ENCODE data around the gene MFSD2B.
"Not testable (repeated sequence)": the region's sequence is repeated elsewhere in the genome, so short reads cannot be mapped to it uniquely, and the experiment has no call there.

Gene MFSD2B, protein sequence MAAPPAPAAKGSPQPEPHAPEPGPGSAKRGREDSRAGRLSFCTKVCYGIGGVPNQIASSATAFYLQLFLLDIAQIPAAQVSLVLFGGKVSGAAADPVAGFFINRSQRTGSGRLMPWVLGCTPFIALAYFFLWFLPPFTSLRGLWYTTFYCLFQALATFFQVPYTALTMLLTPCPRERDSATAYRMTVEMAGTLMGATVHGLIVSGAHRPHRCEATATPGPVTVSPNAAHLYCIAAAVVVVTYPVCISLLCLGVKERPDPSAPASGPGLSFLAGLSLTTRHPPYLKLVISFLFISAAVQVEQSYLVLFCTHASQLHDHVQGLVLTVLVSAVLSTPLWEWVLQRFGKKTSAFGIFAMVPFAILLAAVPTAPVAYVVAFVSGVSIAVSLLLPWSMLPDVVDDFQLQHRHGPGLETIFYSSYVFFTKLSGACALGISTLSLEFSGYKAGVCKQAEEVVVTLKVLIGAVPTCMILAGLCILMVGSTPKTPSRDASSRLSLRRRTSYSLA

DNA sequence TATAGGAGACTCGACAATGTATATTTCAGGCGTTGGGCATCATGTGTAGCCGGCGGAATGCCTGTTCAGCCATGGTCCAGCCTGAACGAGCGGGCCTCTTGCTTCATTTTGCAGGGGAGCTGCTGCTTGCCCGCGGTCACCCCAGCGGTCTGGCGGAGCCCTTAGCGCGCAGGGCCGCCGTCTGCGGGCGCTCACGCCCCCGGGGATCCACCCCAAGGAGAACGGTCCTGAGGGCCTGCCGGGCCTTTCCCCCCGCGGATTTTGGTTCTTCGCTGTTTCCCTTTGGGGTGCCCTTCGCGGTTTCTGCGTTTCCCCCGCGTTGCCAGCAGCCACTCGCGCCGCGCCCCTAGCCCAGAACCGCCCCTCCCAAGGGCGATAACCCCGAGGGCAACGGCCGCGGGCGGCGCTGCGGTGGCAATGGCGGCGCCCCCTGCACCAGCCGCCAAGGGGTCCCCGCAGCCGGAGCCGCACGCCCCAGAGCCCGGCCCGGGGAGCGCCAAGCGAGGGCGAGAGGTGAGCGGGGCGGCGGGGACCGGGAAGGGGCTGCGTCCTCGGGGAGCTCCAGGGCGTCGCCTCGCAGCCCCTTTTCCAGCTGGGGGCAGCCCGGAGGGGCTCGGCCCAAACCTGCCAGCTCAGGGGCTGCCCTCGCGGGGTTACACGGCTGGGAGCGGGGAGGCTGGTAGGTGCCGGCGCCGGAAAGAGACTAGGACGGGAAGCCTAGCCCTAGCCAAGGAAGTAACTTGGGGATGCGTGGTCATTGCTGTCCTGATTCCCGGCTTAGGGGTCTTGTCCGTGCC is at the start of gene MFSD2B:
Gene MFSD2B, plus strand, starts transcription at position 406 of the 797 bp plus-strand sequence. Its CDS starts 12 bp downstream, at position 418.
- DNase-seq = peak in 1 of 2 experiments; percentile 21

- no peak for DNase-seq
Observed at GRCh38 chr2:23967846-23968245, 42.0 kb upstream of the MFSD2B start.

DNA sequence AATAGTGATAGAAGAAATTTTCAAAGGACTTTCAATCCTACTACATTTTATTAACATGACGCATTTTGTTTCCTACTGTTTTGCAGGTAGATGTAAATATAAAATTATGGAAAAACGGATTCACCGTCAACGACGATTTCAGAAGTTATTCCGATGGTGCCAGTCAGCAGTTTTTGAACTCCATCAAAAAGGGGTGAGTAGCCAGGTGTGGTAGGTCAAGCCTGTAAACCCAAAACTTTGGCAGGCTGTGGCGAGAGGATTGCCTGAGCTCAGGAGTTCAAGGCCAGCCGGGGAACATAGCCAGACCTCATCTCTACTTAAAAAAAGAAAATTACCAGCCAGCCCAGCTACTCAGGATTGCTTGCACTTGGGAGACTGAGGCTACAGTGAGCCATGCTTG is 33.0 kb upstream of the MFSD2B start:
- DNase-seq = no peak

DNA sequence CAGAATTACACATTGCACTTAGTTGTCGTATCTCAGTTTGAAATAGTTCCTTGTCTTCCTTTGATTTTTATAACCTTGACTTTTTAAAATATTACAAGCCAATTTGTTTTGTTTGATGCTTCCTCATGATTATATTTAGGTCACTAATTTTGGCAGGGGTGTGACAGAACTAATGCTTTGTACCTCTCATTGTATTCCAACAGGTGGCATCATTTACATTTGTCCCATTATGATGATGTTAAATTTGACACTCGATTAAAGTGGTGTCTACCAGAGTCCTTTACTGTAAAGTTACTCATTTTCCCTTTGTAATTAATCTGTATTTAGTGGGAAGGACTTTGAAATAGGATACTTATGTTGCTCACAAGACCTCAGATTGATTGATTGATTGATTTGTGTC is 21.5 kb upstream of the MFSD2B start:
- DNase-seq = peak in 1 of 2 experiments; percentile 4

DNA sequence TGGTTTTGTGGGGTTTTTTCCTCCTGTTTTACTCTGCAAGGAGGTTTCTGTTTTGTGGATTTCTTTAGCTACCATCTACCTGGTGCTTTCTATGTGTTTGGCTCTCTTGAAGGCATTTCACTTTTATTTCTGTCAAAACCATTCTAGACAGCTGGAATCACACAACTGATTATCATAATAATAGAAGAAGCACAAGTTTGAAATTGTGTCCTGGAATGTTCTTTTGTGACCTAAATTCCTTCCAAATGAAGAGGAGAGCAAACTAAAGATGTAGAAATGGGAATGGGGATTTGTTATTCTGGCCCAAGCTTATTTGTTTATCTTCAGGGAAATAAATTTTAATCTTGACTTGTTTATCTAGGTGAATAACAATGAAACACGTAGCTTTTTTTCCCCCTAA is 17.0 kb upstream of the MFSD2B start:
- DNase-seq = no peak

DNA sequence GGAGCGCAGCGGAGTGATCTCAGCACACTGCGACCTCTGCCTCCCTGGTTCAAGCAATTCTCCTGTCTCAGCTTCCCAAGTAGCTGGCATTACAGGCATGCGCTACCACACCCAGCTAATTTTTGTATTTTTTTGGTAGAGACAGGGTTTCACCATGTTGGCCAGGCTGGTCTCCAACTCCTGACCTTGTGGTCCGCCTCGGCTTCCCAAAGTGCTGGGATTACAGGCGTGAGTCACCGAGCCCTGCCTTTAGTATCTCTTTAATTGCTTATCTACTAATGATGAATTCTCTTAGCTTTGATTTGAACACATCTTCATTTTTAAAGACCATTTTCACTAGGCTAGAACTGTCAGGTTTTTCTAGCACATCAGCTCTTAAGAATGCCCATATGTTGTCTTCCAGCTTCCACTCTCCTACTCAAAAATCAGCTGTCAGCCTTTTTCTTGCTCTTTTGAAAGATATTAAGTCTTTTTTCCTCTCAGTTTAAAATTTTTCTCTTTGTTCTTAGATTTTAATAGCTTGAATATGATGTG is 16.1 kb upstream of the MFSD2B start:
- no peak for DNase-seq

DNA sequence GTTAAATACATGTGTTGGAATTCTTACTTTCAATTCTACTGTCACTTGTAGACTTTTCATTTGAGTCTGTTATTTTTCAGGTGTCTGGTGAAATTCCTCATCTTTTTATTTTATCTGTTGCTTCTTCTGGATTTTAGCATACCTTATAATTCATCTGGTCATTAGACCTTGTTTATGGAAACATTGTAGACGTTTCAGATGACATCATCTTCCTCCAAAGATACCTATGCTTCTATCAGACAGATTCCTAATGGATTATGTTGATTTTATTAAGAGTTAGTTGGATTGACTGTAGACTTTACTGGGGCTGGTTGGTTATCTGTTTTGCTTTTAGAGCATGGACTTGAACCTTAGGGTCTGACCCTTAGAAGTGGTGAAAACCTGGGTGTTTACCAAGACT is 15.3 kb upstream of the MFSD2B start:
- no peak for DNase-seq

- DNase-seq = no peak
Observed at GRCh38 chr2:24007693-24008092, 2.2 kb upstream of the MFSD2B start.

- no peak for DNase-seq
Observed at GRCh38 chr2:24008672-24009366, 1.1 kb upstream of the MFSD2B start.

- no peak for DNase-seq
Observed at GRCh38 chr2:24009367-24009679, 562 bp upstream of the MFSD2B start.

- DNase-seq = no peak
Observed at GRCh38 chr2:24010477-24011249, 778 bp downstream of the MFSD2B start.

DNA sequence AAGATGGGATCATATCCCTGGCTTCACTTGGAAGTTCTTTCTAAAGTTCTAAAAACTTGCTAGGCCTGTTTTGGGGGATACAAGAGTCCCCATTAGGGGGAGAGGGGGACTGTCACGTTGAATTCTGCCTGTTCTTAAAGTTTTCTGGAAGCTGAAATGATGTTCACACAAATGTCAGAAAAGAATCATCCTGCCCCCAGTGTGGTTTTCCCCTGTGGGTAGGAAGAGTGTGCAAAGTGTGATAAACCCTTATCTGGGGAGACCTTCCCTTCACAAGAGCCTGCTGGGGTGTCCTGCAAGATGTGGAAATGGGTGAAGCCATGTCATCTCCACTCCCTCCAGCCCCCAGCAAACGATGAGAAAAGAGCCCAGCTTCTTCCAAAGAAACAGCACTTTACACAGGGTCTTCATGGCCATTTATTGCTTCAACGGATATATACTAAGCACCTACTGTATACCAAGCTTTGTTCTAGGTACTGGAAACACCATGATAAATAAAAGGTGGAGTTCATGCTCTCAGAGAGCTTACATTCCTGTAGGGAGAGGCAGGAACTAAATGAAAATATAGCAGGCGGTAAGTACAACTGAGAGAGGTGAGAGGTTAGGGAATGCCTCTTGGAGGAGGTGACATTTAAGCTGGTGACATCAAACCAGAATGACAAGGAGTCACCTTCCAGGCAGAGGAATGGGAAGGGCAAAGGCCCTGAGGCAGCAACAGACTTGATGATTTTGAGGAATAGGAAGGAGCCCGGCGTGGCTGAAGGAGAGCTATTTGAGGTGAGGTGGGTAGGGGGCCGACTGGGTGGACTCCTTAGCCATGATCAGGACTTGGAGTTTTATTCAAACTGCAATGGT is 1.6 kb downstream of the MFSD2B start:
- no peak for DNase-seq

DNA sequence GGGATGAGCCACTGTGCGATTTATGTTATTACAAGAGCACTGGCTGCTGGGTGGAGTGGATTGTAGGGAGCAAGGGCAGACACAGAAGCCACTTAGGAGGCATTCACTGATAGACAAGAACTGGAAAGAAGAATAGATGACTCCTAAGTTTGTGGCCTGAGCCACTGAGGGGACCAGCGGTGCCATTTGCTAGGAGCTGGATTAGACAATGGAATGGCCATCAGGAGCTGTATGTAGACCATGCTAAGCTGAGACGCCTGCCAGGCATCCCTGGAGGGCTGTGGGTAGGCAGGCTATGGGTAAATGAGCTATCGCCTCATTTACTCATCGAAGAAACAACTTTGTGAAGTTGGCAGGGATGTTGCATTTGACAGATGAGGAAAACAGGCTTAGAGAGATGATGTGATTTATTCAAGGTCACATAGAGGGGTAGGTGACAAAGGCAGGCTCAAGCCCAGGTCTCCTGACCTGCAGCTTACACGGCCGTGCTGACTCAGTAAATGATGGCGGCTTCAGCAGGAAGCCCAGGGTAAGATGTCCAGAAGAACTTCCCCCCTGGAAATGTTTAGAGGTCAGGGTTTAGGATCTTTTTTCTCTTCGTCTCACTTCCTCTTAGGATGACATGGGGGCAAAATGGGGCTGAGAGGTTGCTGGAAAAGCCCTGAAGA is 2.8 kb downstream of the MFSD2B start:
- DNase-seq = no peak

- not testable (repeated sequence) for DNase-seq
Observed at GRCh38 chr2:24014902-24015301, 5.0 kb downstream of the MFSD2B start.

DNA sequence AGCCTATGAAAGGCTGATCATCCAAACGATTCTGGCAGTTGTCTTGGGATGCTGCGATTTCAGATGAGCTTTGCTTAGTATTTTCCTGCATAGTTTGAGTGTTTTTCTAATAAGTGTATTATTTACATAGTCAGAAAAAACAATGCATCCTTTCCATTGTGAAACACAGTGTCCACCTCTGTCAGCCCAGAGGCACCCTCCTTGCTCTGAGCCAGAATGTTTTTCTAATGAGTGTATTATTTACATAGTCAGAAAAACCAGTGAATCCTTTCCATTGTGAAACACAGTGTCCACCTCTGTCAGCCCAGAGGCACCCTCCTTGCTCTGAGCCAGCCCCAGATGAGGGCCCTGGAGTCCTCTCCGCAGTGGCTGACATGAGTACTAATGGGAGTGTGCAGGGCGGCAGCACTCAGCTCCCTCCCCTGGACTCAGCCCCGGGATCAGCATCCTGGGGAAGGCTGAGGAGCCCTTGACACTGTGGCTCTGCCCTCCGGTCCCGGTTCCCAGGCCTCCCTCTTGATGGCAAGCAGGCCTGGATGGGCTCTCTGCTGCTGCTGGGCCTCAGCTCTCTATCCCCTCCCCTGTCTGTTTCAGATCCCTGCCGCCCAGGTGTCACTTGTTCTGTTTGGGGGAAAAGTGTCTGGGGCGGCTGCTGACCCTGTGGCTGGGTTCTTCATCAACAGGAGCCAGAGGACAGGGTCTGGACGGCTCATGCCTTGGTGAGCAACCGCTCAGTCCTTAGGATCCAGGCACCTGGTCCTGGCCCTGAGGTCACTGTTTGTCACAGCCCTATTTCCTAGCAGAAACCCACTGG is 5.9 kb downstream of the MFSD2B start:
- DNase-seq = peak in 1 of 2 experiments; percentile 53

GRCh38 chr2:24016376-24016761 is 6.5 kb downstream of the MFSD2B start:
- no peak for DNase-seq

DNA sequence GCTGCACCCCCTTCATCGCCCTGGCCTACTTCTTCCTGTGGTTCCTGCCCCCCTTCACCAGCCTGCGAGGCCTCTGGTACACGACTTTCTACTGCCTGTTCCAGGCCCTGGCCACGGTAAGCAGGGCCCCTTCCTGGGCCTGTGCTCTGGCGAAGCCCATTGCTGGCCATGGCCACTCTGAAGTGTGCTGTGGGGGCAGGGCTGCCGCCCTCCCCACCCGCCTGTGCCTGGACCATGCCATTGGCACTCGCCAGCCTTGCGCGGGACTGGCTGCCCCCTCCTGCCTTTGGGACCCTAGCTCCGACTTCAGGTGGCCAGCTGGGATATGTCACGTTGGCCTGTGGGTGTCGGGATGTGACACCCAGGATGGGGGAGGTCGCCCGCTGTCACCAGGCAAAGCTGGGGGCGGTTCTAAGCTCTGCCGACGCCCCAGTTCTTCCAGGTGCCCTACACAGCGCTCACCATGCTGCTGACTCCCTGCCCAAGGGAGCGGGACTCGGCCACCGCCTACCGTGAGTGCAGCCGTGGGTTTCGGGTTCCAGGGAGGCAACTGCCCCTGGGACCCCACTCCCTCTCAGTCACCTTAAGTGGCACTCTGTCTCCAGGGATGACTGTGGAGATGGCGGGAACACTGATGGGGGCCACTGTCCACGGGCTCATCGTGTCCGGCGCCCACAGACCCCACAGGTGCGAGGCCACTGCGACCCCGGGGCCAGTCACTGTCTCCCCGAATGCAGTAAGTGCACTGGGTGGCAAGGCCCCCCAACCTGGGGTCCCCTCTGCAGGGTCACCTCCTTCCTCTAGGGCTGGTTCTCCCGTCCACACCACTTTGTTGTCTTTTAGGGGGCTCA is 7.2 kb downstream of the MFSD2B start:
- DNase-seq = no peak

- no peak for DNase-seq
Observed at GRCh38 chr2:24017711-24018110, 7.8 kb downstream of the MFSD2B start.

GRCh38 chr2:24018241-24018640 is 8.4 kb downstream of the MFSD2B start:
- no peak for DNase-seq
